ENCODE results near the gene SDHAF4.
"Not testable (repeated sequence)": the region's sequence is repeated elsewhere in the genome, so short reads cannot be mapped to it uniquely, and the experiment has no call there.

The SDHAF4 gene

DNA sequence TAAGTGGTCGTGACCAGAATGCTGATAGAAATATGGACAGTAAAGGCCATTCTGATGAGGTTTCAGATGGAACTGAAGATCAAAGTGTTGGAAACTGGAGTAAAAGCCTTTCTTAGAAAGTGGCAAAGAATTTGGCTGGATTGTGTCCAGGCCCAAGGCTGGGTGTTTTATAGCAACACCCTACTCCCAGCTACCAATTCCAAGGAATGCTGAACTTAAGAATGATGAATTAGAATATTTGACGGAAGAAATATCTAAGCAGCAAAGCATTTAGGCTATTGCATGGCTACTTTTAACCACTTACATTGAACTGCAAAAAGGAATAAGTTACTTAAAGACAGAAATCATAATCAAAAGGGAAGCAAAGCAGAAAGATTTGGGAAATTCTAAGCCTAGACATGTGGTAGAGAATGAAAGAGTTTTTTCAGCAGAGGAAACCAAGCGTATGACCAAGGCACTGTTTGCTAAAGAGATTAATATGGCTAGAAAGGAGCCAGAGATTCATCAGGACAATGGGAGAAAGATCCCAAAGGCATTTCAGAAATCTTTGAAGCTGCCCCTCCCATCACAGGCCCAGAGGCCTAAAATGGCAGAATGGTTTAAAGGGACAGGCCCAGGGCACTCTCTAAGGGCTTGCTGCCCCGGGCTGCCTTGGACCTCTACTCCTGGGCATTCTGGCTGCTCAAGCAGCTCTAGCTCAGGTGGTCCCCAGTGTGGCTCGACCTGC, 25.8 kb downstream of the SDHAF4 start:
- no peak for DNase-seq (ENCODE audit: low read depth in 1 of 2, low spot score in 1 of 2)

DNA sequence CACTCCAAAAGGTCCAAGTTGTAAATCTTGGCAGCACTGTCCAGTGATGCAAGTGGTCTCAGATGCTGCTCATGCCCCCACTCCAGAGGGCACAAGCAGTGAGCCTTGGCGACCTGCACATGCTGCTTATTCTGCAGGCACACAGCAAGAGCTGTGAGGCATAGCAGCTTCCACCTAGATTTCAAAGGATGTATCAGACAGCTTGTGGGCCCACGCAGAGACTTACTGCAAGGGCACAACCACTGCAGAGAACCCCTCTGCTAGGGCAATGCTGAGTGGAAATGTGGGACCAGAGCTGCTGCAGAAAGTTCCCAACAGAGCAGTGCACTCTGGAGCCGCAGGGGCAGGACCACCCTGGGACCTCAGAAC, 26.4 kb downstream of the SDHAF4 start:
- no peak for DNase-seq (ENCODE audit: low read depth in 1 of 2, low spot score in 1 of 2)

DNA sequence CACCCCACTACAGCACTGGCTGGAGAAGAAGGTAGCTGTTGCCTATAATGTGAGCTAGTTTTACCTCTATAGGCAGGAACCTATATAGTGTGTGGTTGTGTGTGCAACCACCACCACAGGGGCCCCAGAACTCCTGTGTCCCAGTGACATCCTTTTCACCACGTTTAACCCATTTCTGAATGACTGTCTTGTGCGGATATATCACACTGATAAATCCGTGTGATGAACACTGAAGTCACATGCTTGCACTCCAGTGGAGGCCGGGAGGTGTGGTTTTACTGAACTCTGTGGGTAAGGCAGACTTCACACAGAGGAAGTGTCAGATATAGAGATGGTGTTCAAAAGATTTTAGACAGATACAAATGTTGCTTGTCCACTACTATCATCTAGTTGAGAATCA, 32.5 kb downstream of the SDHAF4 start:
- DNase-seq (ENCODE audit: low read depth in 1 of 2, low spot score in 1 of 2), result no peak

DNA sequence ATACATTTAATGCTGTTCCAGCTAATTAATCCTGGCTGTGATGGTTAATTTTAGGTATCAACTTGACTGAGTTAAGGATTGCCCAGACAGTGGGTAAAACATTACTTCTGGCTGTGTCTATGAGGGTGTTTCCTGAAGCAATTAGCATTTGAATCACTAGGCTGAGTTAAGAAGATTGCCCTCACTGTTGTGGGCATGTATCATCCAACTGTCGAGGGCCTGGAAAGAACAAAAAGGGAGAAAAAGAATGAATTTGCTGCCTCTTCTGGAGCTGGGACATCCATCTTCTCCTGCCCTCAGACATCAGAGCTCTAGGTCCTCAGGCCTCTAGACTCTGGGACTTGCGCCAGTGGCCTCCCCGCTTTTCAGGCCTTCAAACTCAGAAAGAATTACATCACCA, 34.3 kb downstream of the SDHAF4 start:
- no peak for DNase-seq (ENCODE audit: low read depth in 1 of 2, low spot score in 1 of 2)

DNA sequence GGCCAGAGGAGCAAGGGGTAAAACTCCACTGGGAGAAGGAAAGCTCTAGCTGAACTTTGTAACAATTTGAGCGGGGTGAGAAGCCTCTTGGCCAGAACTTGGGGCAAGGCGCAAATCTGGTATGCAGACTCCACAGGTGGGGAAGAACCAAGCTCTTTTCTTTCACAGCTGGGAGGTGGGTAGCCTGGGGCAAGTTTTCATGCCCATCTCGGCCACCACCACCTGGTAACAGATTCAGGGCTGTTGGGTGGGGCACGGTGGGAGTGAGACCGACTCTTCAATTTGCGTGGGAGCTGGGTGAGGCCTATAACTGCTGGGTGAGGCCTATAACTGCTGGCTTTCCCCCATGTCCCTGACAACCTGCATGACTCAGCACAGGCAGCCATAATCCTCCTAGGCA, 37.5 kb downstream of the SDHAF4 start:
- DNase-seq (ENCODE audit: low read depth in 1 of 2, low spot score in 1 of 2), result no peak

DNA sequence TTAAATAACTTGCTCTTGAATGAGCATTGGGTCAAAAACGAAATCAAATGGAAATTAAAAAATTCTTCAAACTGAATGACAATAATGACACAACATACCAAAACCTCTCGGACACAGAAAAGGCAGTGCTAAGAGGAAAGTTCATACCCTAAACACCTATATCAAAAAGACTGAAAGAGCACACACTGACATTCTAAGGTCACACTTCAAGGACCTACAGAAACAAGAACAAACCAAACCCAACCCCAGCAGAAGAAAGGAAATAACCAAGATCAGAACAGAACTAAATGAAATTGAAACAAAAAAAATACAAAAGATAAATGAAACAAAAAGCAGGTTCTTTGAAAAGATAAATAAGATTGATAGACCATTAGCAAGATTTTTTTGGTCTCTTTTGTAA, 40.6 kb downstream of the SDHAF4 start:
- DNase-seq (ENCODE audit: low read depth in 1 of 2, low spot score in 1 of 2), result not testable (repeated sequence)

DNA sequence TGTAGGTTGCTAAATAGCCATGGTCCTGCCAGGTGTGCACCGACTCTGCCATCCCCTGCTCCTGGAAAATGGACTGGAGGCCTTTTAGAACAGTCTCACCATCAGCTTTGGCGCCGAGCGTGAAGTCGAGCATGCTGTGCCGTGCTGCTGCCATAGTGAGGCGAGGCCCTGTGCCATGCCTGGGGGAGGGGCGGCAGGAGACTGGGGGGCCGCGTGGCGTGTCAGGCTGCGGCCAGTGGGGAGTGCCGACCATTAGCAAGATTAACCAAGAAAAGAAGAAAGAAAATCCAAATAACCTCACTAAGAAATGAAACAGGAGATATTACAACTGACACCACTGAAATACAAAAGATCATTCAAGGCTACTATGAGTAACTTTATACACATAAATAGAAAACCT, 42.5 kb downstream of the SDHAF4 start:
- not testable (repeated sequence) for DNase-seq (ENCODE audit: low read depth in 1 of 2, low spot score in 1 of 2)

DNA sequence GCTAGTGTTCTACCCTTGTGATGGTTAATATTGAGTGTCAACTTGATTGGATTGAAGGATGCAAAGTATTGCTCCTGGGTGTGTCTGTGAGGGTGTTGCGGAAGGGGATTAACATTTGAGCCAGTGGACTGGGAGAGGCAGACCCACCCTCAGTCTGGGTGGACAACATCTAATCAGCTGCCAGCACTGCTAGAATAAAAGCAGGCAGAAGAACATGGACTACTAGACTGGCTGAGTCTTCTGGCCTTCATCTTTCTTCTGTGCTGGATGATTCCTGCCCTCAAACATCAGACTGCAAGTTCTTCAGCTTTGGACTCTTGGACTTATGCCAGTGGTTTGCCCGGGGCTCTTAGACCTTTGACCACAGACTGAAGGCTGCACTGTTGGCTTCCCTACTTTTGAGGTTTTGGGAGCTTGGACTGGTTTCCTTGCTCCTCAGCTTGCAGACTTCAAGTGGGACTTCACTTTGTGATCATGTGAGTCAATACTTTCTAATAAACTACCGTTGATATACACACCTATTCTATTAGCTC, 50.1 kb downstream of the SDHAF4 start:
- DNase-seq (ENCODE audit: low read depth in 1 of 2, low spot score in 1 of 2), result no peak

DNA sequence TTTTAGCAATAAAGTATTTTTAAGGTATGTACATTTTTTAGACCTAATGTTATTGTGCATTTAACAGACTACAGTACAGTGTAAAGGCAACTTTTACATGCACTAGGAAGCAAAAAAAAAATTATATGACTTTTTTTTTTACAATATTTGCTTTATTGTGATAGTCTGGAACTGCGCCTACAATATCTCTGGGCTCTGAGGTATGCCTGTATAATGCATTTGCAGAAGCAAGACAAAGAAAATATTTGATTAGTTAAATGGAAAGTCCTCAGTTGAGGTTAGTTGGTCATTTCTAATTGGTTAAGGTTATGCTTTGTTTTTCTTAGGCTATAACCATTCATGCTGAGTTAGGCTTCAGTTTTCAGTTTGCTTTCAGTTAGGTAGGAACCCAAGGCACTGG, 54.0 kb downstream of the SDHAF4 start:
- DNase-seq (ENCODE audit: low read depth in 1 of 2, low spot score in 1 of 2), result no peak

DNA sequence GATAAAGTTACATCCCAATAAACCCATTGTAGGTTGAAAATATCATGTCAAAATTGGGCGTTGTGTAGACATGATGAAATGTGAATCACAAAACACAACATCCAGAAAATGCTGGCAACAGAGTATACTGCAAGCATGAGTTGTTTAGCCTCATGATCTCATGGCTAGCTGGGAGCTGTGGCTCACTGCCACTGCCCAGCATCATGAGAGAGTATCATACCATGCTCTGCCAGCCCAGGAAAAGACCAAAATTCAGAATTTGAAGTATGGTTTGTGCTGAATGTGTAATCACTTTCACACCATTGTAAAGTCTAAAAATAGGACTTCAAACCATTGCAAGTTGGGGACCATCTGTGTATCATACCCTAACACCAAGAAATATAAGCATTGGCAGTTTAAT, 55.7 kb downstream of the SDHAF4 start:
- no peak for DNase-seq (ENCODE audit: low read depth in 1 of 2, low spot score in 1 of 2)

DNA sequence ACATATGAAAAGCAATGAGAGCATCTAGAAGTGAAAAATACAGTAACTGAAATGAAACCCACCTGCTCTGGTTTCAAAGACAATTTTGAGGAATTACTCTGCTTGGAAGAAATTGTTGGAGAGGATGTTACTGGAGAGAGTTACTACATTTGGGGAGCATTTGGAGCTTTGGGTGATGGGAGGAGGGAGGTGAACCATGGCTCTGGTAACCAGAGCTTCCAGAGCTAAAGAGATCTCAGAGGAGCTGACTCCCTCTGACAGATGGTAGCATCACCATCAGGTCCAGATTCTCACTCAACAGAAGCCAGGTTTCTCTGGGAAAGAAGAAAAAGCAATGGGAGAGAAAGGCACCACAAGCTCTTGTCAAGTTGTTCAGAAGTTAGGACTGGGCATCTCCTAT, 58.7 kb downstream of the SDHAF4 start:
- no peak for DNase-seq (ENCODE audit: low read depth in 1 of 2, low spot score in 1 of 2)

DNA sequence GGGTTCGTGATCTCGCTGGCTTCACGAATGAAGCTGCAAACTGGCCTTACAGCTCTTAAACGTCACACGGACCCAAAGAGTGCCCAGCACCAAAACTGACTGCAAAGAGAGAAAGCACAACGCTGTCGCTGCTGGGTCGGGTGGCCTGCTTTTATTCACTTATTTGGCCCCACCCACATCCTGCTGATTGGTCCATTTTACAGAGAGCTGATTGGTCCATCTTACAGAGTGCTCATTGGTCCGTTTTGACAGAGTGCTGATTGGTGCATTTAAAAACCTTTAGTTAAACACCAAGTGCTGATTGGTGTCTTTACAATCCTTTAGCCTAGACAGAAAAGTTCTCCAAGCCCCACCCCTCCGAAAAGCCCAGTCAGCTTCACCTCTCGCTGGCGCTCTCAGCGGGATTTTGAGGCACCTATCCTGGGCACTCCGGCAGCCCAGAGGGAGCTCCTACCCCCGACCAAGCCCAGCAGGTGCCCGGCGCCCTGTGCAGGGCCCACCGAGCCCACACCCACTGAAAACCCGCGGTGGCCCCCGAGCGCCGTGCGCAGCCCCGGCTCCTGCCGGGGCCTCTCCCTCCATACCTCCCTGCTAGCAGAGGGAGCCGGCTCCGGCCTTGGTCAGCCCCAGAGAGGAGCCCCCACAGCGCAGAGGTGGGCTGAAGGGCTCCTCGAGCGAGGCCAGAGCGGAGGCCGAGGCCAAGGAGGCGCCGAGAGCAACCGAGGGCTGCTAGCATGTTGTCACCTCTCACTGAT, 60.9 kb downstream of the SDHAF4 start:
- DNase-seq (ENCODE audit: low read depth in 1 of 2, low spot score in 1 of 2), result no peak

DNA sequence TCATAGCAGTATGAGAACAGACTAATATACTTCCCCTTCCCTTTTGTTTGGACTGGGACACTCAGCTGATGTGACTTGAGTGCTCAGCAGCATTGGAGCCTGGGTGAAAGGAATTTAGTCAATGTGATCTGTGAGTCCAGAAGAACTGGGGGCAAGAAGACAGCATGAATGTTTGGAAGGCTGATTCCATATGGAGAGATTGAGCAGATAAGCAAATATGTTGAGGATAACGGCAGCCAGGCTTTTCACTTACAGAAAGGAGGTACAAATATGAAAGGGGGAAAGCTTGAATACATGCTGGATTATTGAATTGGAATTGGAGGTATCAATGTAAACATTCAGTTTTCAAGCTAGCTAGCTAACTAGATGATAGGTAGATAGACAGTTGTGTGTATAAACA, 63.2 kb downstream of the SDHAF4 start:
- no peak for DNase-seq (ENCODE audit: low read depth in 1 of 2, low spot score in 1 of 2)

DNA sequence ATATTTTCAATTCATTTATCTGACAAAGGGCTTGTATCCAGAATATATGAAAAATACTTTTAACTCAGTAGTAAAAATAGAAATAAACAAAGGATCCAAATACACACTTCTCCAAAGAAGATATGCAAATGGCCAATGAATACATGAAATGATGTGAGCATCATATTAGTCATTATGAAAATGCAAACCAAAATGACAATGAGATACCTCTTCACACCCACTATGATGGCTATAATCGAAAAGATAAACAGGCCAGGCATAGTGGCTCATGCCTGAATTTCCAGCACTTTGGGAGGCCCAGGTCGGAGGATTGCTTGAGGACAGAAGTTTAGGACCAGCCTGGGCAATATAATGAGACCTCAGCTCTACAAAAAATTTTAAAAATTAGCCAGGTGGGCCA, 67.1 kb downstream of the SDHAF4 start:
- no peak for DNase-seq (ENCODE audit: low read depth in 1 of 2, low spot score in 1 of 2)

DNA sequence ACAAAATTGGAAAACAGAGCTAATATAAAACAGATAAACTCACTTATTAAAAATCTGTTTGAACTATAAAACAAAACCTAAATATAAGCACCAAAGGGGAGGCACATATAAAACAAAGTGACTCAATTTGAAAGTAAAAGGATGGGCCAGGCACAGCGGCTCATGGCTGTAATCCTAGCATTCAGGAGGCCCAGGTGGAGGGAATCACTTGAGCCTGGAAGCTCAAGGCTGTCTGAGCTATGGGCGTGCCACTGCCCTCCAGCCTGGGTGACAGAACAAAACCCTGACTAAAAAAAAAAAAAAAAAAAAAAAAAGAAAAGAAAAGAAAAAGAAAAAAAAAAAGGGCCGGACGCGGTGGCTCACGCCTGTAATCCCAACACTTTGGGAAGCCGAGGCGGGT, 69.9 kb downstream of the SDHAF4 start:
- DNase-seq (ENCODE audit: low read depth in 1 of 2, low spot score in 1 of 2), result no peak

DNA sequence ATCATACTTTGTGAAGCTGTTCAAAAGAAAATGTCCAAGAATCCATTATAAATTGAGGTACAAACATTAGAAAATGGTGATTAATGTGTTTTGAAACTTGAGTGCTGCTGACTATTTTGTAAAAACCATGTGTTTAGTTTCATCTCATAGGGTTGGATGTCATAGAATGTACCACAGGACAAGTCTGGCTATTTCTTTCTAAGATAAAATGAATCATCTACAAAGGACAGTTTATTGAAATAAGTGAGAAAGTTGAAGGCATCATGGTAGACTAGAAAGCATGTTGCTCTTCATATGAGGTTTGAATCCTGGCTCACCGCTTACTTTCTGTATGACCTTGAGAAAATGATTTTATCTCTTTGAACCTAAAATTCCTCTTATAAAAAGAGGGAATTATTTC, 71.7 kb downstream of the SDHAF4 start:
- DNase-seq (ENCODE audit: low read depth in 1 of 2, low spot score in 1 of 2), result no peak
